ENCODE data around the gene GLB1L2.

GLB1L2 gene

DNA sequence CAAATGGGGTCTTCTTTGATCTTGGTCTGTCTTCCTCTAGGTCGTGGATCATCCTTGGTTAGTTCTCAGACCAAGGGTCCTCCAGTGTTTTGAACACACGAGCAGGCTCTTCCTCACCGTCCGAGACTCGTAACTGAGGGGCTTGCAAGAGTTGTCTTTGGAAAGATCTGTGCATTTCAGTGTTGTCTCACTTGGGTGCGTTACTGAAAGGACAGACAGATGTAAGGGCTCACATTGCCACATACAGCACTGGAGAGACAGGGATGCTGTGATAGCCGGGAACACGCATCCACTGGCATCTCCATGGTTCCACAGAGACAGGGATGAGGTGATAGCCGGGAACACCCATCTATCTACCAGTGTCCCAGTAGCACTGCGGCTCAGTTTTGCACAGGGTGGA is 15.7 kb downstream of the GLB1L2 start:
- no peak for TF ChIP-seq RAD21 (IDR thresholded peaks at IDR 0.05; ENCODE audit: low read depth)
- TF ChIP-seq, protein P1, sequence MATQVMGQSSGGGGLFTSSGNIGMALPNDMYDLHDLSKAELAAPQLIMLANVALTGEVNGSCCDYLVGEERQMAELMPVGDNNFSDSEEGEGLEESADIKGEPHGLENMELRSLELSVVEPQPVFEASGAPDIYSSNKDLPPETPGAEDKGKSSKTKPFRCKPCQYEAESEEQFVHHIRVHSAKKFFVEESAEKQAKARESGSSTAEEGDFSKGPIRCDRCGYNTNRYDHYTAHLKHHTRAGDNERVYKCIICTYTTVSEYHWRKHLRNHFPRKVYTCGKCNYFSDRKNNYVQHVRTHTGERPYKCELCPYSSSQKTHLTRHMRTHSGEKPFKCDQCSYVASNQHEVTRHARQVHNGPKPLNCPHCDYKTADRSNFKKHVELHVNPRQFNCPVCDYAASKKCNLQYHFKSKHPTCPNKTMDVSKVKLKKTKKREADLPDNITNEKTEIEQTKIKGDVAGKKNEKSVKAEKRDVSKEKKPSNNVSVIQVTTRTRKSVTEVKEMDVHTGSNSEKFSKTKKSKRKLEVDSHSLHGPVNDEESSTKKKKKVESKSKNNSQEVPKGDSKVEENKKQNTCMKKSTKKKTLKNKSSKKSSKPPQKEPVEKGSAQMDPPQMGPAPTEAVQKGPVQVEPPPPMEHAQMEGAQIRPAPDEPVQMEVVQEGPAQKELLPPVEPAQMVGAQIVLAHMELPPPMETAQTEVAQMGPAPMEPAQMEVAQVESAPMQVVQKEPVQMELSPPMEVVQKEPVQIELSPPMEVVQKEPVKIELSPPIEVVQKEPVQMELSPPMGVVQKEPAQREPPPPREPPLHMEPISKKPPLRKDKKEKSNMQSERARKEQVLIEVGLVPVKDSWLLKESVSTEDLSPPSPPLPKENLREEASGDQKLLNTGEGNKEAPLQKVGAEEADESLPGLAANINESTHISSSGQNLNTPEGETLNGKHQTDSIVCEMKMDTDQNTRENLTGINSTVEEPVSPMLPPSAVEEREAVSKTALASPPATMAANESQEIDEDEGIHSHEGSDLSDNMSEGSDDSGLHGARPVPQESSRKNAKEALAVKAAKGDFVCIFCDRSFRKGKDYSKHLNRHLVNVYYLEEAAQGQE (IDR thresholded peaks at IDR 0.05; ENCODE audit: low read depth), result no peak
- no peak for TF ChIP-seq YY1 (IDR thresholded peaks at IDR 0.05; ENCODE audit: low read depth)
- TF ChIP-seq, protein P2, sequence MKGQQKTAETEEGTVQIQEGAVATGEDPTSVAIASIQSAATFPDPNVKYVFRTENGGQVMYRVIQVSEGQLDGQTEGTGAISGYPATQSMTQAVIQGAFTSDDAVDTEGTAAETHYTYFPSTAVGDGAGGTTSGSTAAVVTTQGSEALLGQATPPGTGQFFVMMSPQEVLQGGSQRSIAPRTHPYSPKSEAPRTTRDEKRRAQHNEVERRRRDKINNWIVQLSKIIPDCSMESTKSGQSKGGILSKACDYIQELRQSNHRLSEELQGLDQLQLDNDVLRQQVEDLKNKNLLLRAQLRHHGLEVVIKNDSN (IDR thresholded peaks at IDR 0.05), result no peak
- no peak for TF ChIP-seq NFIC (IDR thresholded peaks at IDR 0.05)
- TF ChIP-seq TCF12 (IDR thresholded peaks at IDR 0.05; ENCODE audit: low read depth), result no peak
- no peak for TF ChIP-seq CREB1 (IDR thresholded peaks at IDR 0.05; ENCODE audit: low read depth)
- TF ChIP-seq FOXM1 (IDR thresholded peaks at IDR 0.05; ENCODE audit: borderline replicate concordance, low read depth), result no peak
- TF ChIP-seq ZBTB7A (IDR thresholded peaks at IDR 0.05; ENCODE audit: low read depth), result no peak
- TF ChIP-seq, protein P3, sequence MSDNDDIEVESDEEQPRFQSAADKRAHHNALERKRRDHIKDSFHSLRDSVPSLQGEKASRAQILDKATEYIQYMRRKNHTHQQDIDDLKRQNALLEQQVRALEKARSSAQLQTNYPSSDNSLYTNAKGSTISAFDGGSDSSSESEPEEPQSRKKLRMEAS (IDR thresholded peaks at IDR 0.05), result no peak
- TF ChIP-seq CEBPB (IDR thresholded peaks at IDR 0.05), result no peak
- no peak for TF ChIP-seq EP300 (IDR thresholded peaks at IDR 0.05; ENCODE audit: borderline replicate concordance)
- TF ChIP-seq TAF1 (IDR thresholded peaks at IDR 0.05; ENCODE audit: low read depth), result no peak
- no peak for TF ChIP-seq TEAD4 (IDR thresholded peaks at IDR 0.05)
- no peak for TF ChIP-seq EGR1 (IDR thresholded peaks at IDR 0.05)

DNA sequence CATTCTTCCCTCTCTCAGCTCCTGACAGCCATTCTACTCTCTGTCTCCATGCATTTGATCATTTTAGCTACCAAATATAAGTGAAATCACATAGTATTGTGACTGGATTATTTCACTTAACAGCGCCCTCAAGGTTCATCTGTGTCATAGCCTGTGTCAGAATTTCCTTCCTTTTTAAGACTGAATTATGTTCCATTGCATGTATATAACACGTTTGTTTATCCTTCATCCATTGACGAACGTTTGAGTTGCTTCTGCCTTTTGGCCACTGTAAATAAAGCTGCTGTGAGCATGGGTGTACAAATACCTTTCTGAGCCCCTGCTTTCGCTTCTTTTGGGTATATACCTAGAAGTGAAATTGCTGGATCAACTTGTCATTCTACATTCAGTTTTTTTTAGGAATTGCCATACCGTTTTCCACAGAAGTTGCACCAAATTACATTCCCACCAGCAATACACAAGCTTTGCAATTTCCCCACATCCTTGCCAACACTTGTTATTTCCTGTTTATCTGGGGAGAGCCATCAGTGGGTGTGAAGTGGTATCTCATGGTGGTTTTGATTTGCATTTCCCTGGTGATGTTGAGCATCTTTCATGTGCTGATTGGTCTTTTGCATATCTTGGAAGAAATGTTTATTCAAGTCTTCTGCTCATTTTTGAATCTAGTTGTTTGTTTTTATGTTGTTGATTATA is 17.5 kb downstream of the GLB1L2 start:
- TF ChIP-seq, protein P2 (IDR thresholded peaks at IDR 0.05), result no peak
- no peak for TF ChIP-seq CEBPB (IDR thresholded peaks at IDR 0.05)

DNA sequence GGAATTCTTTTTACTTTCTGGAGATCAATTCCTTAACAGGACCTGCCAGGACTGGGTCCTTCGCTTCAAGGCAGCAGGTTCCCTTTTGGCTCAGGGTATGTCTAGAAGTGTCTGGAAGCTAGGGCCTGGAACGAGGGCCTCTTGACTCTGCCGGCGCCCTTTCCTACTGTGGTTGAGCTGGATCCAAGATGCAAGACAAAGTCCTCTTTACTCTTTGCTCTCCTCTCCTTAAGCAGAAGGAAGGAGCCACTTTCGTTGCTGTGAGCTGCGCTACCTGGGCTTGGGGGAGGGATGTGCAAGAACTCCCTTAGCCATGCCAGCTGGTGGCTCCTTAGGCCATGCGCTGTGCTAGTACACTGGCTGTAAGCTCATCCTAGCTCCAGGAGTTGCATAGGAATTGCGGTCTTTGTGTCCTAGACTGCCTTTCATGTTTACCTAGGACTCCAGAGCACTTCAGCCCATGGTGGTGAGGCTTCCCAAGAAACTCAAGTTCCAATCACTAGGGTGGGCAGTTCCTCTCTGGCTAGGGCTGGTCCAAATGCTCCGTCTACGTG is 18.1 kb downstream of the GLB1L2 start:
- TF ChIP-seq CREB1 (IDR thresholded peaks at IDR 0.05; ENCODE audit: low read depth) (no peak), EGR1 (IDR thresholded peaks at IDR 0.05) (no peak), EP300 (IDR thresholded peaks at IDR 0.05; ENCODE audit: borderline replicate concordance) (no peak), TAF1 (IDR thresholded peaks at IDR 0.05; ENCODE audit: low read depth) (no peak), NFIC (IDR thresholded peaks at IDR 0.05) (no peak), YY1 (IDR thresholded peaks at IDR 0.05; ENCODE audit: low read depth) (no peak), FOXM1 (IDR thresholded peaks at IDR 0.05; ENCODE audit: borderline replicate concordance, low read depth) (no peak), TEAD4 (IDR thresholded peaks at IDR 0.05) (no peak), RAD21 (IDR thresholded peaks at IDR 0.05; ENCODE audit: low read depth) (no peak), ZBTB7A (IDR thresholded peaks at IDR 0.05; ENCODE audit: low read depth) (no peak), TCF12 (IDR thresholded peaks at IDR 0.05; ENCODE audit: low read depth) (no peak), CEBPB (IDR thresholded peaks at IDR 0.05) (no peak)
- TF ChIP-seq, protein P3 (IDR thresholded peaks at IDR 0.05), result no peak
- TF ChIP-seq, protein P1 (IDR thresholded peaks at IDR 0.05; ENCODE audit: low read depth), result no peak
- TF ChIP-seq, protein P2 (IDR thresholded peaks at IDR 0.05), result no peak

DNA sequence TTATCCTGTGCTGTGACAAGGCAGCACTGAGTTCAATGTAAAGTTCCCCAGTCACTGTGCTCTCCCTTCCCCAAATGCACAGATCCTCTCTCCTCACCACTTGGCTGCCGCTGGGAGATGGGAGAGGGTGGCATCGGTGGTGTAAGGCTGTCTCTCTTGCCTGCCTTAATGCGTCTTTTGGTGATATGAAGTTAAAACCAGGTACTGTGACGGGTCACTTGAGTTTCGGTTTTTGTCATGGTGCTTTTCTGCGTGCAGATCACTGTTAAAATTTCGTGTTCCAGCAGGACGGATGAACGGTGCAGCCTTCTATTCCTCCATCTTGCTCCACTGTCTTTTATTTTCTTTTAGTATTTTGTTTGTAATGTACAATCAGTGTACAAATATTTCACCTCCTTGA is 18.6 kb downstream of the GLB1L2 start:
- no peak for TF ChIP-seq CREB1 (IDR thresholded peaks at IDR 0.05; ENCODE audit: low read depth)

DNA sequence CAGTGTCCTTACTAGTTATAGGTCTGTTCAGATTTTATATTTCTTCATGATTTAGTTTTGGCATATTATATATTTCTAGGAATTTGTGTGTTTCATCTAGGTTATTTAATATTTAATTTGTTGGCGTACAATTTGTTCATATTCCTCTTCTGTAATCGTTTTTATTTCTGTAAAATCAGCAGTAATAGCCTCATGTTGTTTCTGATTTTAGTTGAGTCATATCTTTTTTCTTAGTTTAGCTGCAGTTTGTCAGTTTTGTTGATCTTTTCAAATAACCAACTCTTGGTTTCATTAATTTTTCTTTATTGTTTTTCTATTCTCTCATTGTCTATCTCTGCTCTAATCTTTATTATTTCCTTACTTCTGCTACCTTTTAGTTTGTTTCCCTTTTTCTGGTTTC is 20.3 kb downstream of the GLB1L2 start:
- TF ChIP-seq FOXM1 (IDR thresholded peaks at IDR 0.05; ENCODE audit: borderline replicate concordance, low read depth), result no peak

DNA sequence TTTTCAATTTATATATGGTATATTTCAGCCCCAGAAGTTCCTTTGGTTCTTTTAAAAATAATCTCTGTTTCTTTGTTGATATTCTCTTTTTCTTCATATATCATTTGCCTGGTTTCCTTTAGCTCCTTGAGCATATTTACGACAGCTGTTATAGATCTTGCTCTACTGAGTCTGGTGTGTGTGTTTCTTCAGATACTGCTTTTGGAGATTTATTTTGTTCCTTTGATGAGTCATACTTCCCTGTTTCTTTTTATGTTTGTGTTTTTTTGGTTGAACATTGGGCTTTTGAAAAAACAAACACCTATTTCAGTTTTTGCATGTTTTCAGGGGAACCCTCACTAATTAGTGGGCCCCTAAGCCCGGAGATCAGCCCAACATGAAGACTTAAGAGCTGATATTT is 23.3 kb downstream of the GLB1L2 start:
- TF ChIP-seq, protein P3 (IDR thresholded peaks at IDR 0.05), result no peak
- TF ChIP-seq, protein P2 (IDR thresholded peaks at IDR 0.05), result no peak
- TF ChIP-seq CREB1 (IDR thresholded peaks at IDR 0.05; ENCODE audit: low read depth) (no peak), FOXM1 (IDR thresholded peaks at IDR 0.05; ENCODE audit: borderline replicate concordance, low read depth) (no peak), RAD21 (IDR thresholded peaks at IDR 0.05; ENCODE audit: low read depth) (no peak), CEBPB (IDR thresholded peaks at IDR 0.05) (no peak), TCF12 (IDR thresholded peaks at IDR 0.05; ENCODE audit: low read depth) (no peak), TAF1 (IDR thresholded peaks at IDR 0.05; ENCODE audit: low read depth) (no peak), TEAD4 (IDR thresholded peaks at IDR 0.05) (no peak), EP300 (IDR thresholded peaks at IDR 0.05; ENCODE audit: borderline replicate concordance) (no peak), YY1 (IDR thresholded peaks at IDR 0.05; ENCODE audit: low read depth) (no peak), NFIC (IDR thresholded peaks at IDR 0.05) (no peak), ZBTB7A (IDR thresholded peaks at IDR 0.05; ENCODE audit: low read depth) (no peak)
- TF ChIP-seq, protein P1 (IDR thresholded peaks at IDR 0.05; ENCODE audit: low read depth), result no peak

Measured in Ishikawa (cell line).